ENCODE measurements around the gene G6PC1.

DNA sequence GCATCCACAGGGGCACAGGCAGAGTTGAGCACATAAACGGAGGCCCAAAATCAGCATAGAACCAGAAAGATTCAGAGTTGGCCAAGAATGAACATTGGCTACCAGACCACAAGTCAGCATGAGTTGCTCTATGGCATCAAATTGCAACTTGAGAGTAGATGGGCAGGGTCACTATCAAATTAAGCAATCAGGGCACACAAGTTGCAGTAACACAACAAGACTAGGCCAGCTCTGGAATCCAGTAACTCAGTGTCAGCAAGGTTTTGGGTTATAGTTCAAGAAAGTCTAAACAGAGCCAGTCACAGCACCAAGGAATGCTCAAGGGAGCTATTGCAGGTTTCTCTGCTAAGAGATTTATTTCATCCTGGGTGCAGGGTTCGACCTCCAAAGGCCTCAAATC, 12.9 kb downstream of the G6PC1 start:
- TF ChIP-seq CTCF (IDR thresholded peaks at IDR 0.05) (no peak), EZH2 (IDR thresholded peaks at IDR 0.05; ENCODE audit: borderline replicate concordance, insufficient read depth, low read depth, low read length, poor library complexity, severe bottlenecking) (no peak)
